HEK293 (cell line): Measurements from ENCODE around the gene HMSD.
A peak's percentile ranks its signal among the peaks of the same experiment; 100 is the strongest.

Source experiments
- CTCF ChIA-PET: fragments of 350-600 bp; formaldehyde crosslinking; extraction: SDS; loops from one replicate; lab custom pipeline; 2021; ENCODE audit warnings: antibody characterized with exemption; lab: Yijun Ruan, JAX
- POLR2A ChIA-PET: fragments of 300-600 bp; formaldehyde crosslinking; extraction: SDS; loops from one replicate; lab custom pipeline; 2020; ENCODE audit warnings: antibody characterized with exemption, inconsistent platforms; lab: Yijun Ruan, JAX
- H3K27ac ChIP-seq: fragments of 200-500 bp; sonication (Bioruptor generic); 2 replicates; pipeline ENCODE4 v1.5.1; 2014; ENCODE audit warnings: low read depth, low read length, control low read depth, inconsistent platforms; ENCODE audit errors: extremely low read depth
- H3K36me3 ChIP-seq, 2 experiments: fragments of 200-500 bp in 1 of 2; sonication (Bioruptor generic) in 1 of 2; 1 replicate in 1 of 2; 2 replicates in 1 of 2; pipeline ENCODE4 v1.5.1; 2014 to 2017; ENCODE audit warnings: inconsistent platforms in 2 of 2, low read length in 2 of 2; ENCODE audit not compliant: control insufficient read depth in 2 of 2, insufficient read depth in 1 of 2
- H3K4me1 ChIP-seq: fragments of 200-500 bp; sonication (Bioruptor generic); 2 replicates; pipeline ENCODE4 v1.5.1; 2014; ENCODE audit warnings: mild to moderate bottlenecking, low read length, inconsistent platforms; ENCODE audit not compliant: control insufficient read depth, insufficient read depth
- H3K4me3 ChIP-seq: 2 replicates; pipeline ENCODE4 v1.5.1; 2011; ENCODE audit warnings: low read depth, mild to moderate bottlenecking, control low read depth, low read length, moderate library complexity
- H3K9me3 ChIP-seq: fragments of 200-500 bp; sonication (Bioruptor generic); 2 replicates; pipeline ENCODE4 v1.5.1; 2014; ENCODE audit warnings: low read depth, low read length, inconsistent platforms; ENCODE audit not compliant: control insufficient read depth, insufficient read depth
- CTCF ChIP-seq: fragments of 450-650 bp; formaldehyde crosslinking; IDR thresholded peaks from 2 replicates; pipeline ENCODE4 v1.5.1; 2016; ENCODE audit warnings: missing biosample characterization, missing genetic modification characterization
- EGR2 ChIP-seq: fragments of 450-650 bp; formaldehyde crosslinking; IDR thresholded peaks from 2 replicates; pipeline ENCODE4 v1.5.1; 2016; ENCODE audit warnings: low read depth, missing biosample characterization, missing genetic modification characterization
- FEZF1 ChIP-seq: fragments of 450-650 bp; formaldehyde crosslinking; IDR thresholded peaks from 2 replicates; pipeline ENCODE4 v1.5.1; 2016; ENCODE audit warnings: missing biosample characterization, missing genetic modification characterization
- GFI1B ChIP-seq: fragments of 450-650 bp; formaldehyde crosslinking; IDR thresholded peaks from 2 replicates; pipeline ENCODE4 v1.5.1; 2016; ENCODE audit warnings: missing biosample characterization, missing genetic modification characterization
- GLIS1 ChIP-seq: fragments of 450-650 bp; formaldehyde crosslinking; IDR thresholded peaks from 2 replicates; pipeline ENCODE4 v1.5.1; 2016; ENCODE audit warnings: missing biosample characterization, missing genetic modification characterization
- GLIS2 ChIP-seq: fragments of 450-650 bp; formaldehyde crosslinking; IDR thresholded peaks from 2 replicates; pipeline ENCODE4 v1.5.1; 2016; ENCODE audit warnings: missing biosample characterization, missing genetic modification characterization
- KLF16 ChIP-seq: fragments of 450-650 bp; formaldehyde crosslinking; IDR thresholded peaks from 2 replicates; pipeline ENCODE4 v1.5.1; 2017; ENCODE audit warnings: missing biosample characterization, missing genetic modification characterization
- ZBTB17 ChIP-seq: fragments of 450-650 bp; formaldehyde crosslinking; IDR thresholded peaks from 2 replicates; pipeline ENCODE4 v1.5.1; 2016; ENCODE audit warnings: missing biosample characterization, missing genetic modification characterization
- ZBTB6 ChIP-seq: fragments of 450-650 bp; formaldehyde crosslinking; IDR thresholded peaks from 2 replicates; pipeline ENCODE4 v1.5.1; 2017; ENCODE audit warnings: missing biosample characterization, missing genetic modification characterization
- ZBTB7A ChIP-seq: fragments of 450-650 bp; formaldehyde crosslinking; IDR thresholded peaks from 2 replicates; pipeline ENCODE4 v1.5.1; 2016; ENCODE audit warnings: low read depth, missing biosample characterization, missing genetic modification characterization
- ZBTB8A ChIP-seq: fragments of 450-650 bp; formaldehyde crosslinking; IDR thresholded peaks from 2 replicates; pipeline ENCODE4 v1.5.1; 2016; ENCODE audit warnings: missing biosample characterization, missing genetic modification characterization
- ZEB2 ChIP-seq: fragments of 450-650 bp; formaldehyde crosslinking; IDR thresholded peaks from 2 replicates; pipeline ENCODE4 v1.5.1; 2016; ENCODE audit warnings: missing biosample characterization, missing genetic modification characterization
- ZFP3 ChIP-seq: fragments of 450-650 bp; formaldehyde crosslinking; IDR thresholded peaks from 2 replicates; pipeline ENCODE4 v1.5.1; 2016; ENCODE audit warnings: low read depth, missing biosample characterization, missing genetic modification characterization
- ZNF121 ChIP-seq: fragments of 450-650 bp; formaldehyde crosslinking; IDR thresholded peaks from 2 replicates; pipeline ENCODE4 v1.5.1; 2016; ENCODE audit warnings: missing biosample characterization, missing genetic modification characterization
- ZNF155 ChIP-seq: fragments of 450-650 bp; formaldehyde crosslinking; IDR thresholded peaks from 2 replicates; pipeline ENCODE4 v1.5.1; 2016; ENCODE audit warnings: missing biosample characterization, missing genetic modification characterization
- ZNF157 ChIP-seq: fragments of 450-650 bp; formaldehyde crosslinking; IDR thresholded peaks from 2 replicates; pipeline ENCODE4 v1.5.1; 2016; ENCODE audit warnings: missing biosample characterization, missing genetic modification characterization
- ZNF169 ChIP-seq: fragments of 450-650 bp; formaldehyde crosslinking; IDR thresholded peaks from 2 replicates; pipeline ENCODE4 v1.5.1; 2016; ENCODE audit warnings: missing biosample characterization, missing genetic modification characterization
- ZNF23 ChIP-seq: fragments of 450-650 bp; formaldehyde crosslinking; IDR thresholded peaks from 2 replicates; pipeline ENCODE4 v1.5.1; 2016; ENCODE audit warnings: missing biosample characterization, missing genetic modification characterization, borderline replicate concordance
- ZNF239 ChIP-seq: fragments of 450-650 bp; formaldehyde crosslinking; IDR thresholded peaks from 2 replicates; pipeline ENCODE4 v1.5.1; 2016; ENCODE audit warnings: missing biosample characterization, missing genetic modification characterization
- ZNF266 ChIP-seq: fragments of 450-650 bp; formaldehyde crosslinking; IDR thresholded peaks from 2 replicates; pipeline ENCODE4 v1.5.1; 2016; ENCODE audit warnings: missing biosample characterization, missing genetic modification characterization, low read depth
- ZNF350 ChIP-seq: fragments of 450-650 bp; formaldehyde crosslinking; IDR thresholded peaks from 2 replicates; pipeline ENCODE4 v1.5.0; 2017; ENCODE audit warnings: missing biosample characterization, mild to moderate bottlenecking, missing genetic modification characterization
- ZNF354C ChIP-seq: fragments of 450-650 bp; formaldehyde crosslinking; IDR thresholded peaks from 2 replicates; pipeline ENCODE4 v1.5.1; 2016; ENCODE audit warnings: missing biosample characterization, missing genetic modification characterization, low read depth, borderline replicate concordance
- ZNF391 ChIP-seq: fragments of 450-650 bp; formaldehyde crosslinking; IDR thresholded peaks from 2 replicates; pipeline ENCODE4 v1.5.1; 2016; ENCODE audit warnings: low read depth, missing biosample characterization, missing genetic modification characterization, borderline replicate concordance
- ZNF501 ChIP-seq: fragments of 450-650 bp; formaldehyde crosslinking; IDR thresholded peaks from 2 replicates; pipeline ENCODE4 v1.5.1; 2016; ENCODE audit warnings: missing biosample characterization, missing genetic modification characterization
- ZNF530 ChIP-seq: fragments of 450-650 bp; formaldehyde crosslinking; IDR thresholded peaks from 2 replicates; pipeline ENCODE4 v1.5.1; 2016; ENCODE audit warnings: low read depth, missing biosample characterization, missing genetic modification characterization
- ZNF654 ChIP-seq: fragments of 450-650 bp; formaldehyde crosslinking; IDR thresholded peaks from 2 replicates; pipeline ENCODE4 v1.5.1; 2016; ENCODE audit warnings: low read depth, missing biosample characterization, missing genetic modification characterization
- ZNF747 ChIP-seq: fragments of 450-650 bp; formaldehyde crosslinking; IDR thresholded peaks from 2 replicates; pipeline ENCODE4 v1.5.1; 2016; ENCODE audit warnings: missing biosample characterization, missing genetic modification characterization
- ZNF785 ChIP-seq: fragments of 450-650 bp; formaldehyde crosslinking; IDR thresholded peaks from 2 replicates; pipeline ENCODE4 v1.5.1; 2016; ENCODE audit warnings: missing biosample characterization, missing genetic modification characterization
- TF ChIP-seq, protein P1 (sequence below): fragments of 450-650 bp; formaldehyde crosslinking; IDR thresholded peaks from 2 replicates; pipeline ENCODE4 v1.5.1; 2017; ENCODE audit warnings: missing biosample characterization, missing genetic modification characterization

The HMSD gene

DNA sequence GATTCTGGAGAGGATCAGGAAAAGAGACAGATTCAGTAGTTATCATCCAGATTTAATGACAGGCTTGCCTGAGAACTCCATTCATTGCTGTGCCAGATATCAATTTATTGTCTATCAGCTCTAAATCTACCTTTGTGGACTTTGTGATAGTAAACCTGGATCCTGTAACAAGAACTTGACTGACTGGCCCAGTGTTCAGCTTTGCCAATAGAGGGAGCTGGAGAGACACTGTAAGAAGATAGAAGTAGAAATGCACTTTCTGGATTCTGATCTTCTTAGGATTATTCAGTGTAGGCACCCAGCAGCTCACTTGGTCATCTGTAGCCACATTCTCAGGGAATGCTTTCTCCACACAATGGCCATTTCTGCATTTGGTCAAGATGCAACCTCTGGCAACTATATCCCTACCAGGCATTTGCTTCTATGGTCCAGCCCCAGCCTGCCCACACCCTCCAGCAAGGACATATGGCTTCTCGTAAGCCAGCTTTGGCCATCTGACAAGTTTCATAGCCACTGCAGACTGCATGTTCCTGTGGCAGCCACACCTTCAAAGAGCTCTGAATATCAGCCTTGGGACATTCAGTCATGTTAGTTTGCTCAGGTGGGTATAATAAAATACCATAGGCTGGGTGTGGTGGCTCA is 14.6 kb downstream of the HMSD start:
- no peaks in the 10 kb centered on the region for H3K4me1 ChIP-seq
- ChIA-PET CTCF (interaction anchor here (0.6 to 6.1 kb wide), 25 partner anchors 9 to 1327 kb away, joined by 3 to 49 read pairs (median 4); partner anchors contain the start of gene HMSD), POLR2A (no interaction called here)
- H3K27ac ChIP-seq = no peak overlapping the region
- H3K4me3 ChIP-seq = no peak overlapping the region
- no peaks in the 10 kb centered on the region; a peak in 1 of 3 replicates for H3K36me3 ChIP-seq
- H3K9me3 ChIP-seq = no peaks in the 10 kb centered on the region
- TF ChIP-seq CTCF (tag by site-specific recombination) = 0 out of 2 replicates have a peak, but pooled peaks have one; percentile 22
- TF ChIP-seq ZBTB7A (tag by site-specific recombination) = no peak
- TF ChIP-seq ZBTB17 (tag by site-specific recombination) = no peak
- TF ChIP-seq ZNF350 (tag by site-specific recombination) = no peak
- peak; percentile 32 for TF ChIP-seq ZNF654
- TF ChIP-seq ZNF391 (tag by site-specific recombination) = no peak
- TF ChIP-seq ZNF23 (tag by site-specific recombination) = no peak
- TF ChIP-seq ZNF155 = no peak
- TF ChIP-seq ZFP3 (tag by site-specific recombination) = no peak

DNA sequence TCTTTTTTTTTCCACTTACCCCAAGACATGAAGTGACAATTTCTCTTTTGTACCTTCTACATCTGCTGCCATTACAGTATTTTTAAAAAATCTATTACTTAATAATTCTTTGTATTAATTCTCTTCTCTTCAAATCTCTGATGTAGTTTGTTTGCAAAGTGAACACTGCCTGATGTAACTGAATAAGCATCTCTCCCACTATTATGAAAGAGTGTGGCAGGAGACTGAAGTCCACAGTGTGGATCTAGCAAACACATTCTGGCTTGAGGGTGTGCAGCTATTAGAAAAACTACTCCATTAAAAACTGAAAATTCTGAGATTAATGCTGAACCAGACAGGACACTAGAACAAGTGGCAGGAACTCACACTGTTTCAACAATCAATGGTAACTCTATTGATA is 15.8 kb downstream of the HMSD start:
- ChIA-PET POLR2A (no interaction called here), CTCF (interaction anchor here (1.0 to 6.1 kb wide), 7 partner anchors 10 to 31 kb away, joined by 3 to 49 read pairs (median 22); no protein-coding TSS in a partner anchor)

DNA sequence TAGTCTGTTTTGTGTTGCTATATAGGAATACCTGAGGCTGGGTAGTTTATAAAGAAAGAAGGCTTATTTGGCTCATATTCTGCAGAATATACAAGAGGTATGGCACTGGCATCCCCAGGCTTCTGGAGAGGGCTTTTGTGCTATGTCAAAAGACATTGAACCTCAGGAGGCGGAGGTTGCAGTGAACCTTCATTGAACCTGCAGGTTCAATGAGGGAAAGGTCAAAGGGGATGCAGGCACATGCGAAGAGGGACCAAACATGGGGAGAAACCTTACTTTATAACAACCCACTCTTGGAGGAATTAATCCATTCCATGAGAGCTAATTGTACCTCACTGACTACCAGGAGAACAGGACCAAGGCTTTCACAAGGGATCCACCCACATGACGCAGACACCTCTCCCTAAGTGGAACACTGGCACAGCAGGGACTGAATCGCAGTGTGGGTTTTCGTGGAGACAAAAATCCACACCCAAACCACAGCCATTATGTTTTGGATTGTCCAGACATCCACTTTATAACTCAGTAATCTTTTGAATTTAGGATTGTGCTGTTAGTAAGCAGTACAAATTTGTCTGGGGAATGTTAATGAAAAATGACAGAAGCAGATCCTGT is 16.7 kb downstream of the HMSD start:
- no peaks in the 10 kb centered on the region; a peak in 1 of 3 replicates for H3K36me3 ChIP-seq
- H3K9me3 ChIP-seq = no peaks in the 10 kb centered on the region
- peaks cover 5% of the 10 kb centered on the region; the same call in 1 of the 2 replicates for H3K4me1 ChIP-seq
- TF ChIP-seq ZNF157 (tag by site-specific recombination) = no peak
- TF ChIP-seq ZNF169 (tag by site-specific recombination) = no peak
- TF ChIP-seq, protein P1, sequence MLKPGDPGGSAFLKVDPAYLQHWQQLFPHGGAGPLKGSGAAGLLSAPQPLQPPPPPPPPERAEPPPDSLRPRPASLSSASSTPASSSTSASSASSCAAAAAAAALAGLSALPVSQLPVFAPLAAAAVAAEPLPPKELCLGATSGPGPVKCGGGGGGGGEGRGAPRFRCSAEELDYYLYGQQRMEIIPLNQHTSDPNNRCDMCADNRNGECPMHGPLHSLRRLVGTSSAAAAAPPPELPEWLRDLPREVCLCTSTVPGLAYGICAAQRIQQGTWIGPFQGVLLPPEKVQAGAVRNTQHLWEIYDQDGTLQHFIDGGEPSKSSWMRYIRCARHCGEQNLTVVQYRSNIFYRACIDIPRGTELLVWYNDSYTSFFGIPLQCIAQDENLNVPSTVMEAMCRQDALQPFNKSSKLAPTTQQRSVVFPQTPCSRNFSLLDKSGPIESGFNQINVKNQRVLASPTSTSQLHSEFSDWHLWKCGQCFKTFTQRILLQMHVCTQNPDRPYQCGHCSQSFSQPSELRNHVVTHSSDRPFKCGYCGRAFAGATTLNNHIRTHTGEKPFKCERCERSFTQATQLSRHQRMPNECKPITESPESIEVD (tag by site-specific recombination) = no peak
- no peak for TF ChIP-seq ZNF785 (tag by site-specific recombination)
- TF ChIP-seq FEZF1 = no peak
- no peak for TF ChIP-seq ZNF23 (tag by site-specific recombination)
- TF ChIP-seq ZNF391 (tag by site-specific recombination) = no peak
- no peak for TF ChIP-seq KLF16 (tag by site-specific recombination)
- TF ChIP-seq ZNF266 = no peak
- no peak for TF ChIP-seq EGR2 (tag by site-specific recombination)
- no peak for TF ChIP-seq ZBTB6 (tag by site-specific recombination)
- TF ChIP-seq ZNF530 (tag by site-specific recombination) = no peak
- TF ChIP-seq GLIS2 (tag by site-specific recombination) = no peak
- TF ChIP-seq ZNF501 (tag by site-specific recombination) = no peak
- TF ChIP-seq ZNF239 (tag by site-specific recombination) = no peak
- TF ChIP-seq ZNF354C (tag by site-specific recombination) = no peak
- no peak for TF ChIP-seq GLIS1 (tag by site-specific recombination)
- TF ChIP-seq ZBTB8A (tag by site-specific recombination) = no peak
- TF ChIP-seq ZNF747 (tag by site-specific recombination) = no peak
- TF ChIP-seq GFI1B (tag by site-specific recombination) = no peak
- H3K27ac ChIP-seq = no peak overlapping the region
- CTCF ChIA-PET = interaction anchor here (0.6 to 6.1 kb wide), 4 partner anchors 9 to 141 kb away, joined by 3 to 49 read pairs (median 32); no protein-coding TSS in a partner anchor
- POLR2A ChIA-PET = no interaction called here
- no peak overlapping the region for H3K4me3 ChIP-seq

More for the DNA sequence above, 15.8 kb downstream of the HMSD start:
- no peaks in the 10 kb centered on the region; a peak in 1 of 3 replicates for H3K36me3 ChIP-seq
- no peak for TF ChIP-seq ZEB2
- TF ChIP-seq ZNF121 (tag by site-specific recombination) = no peak
- no peak overlapping the region for H3K4me3 ChIP-seq
- H3K27ac ChIP-seq = no peak overlapping the region
- no peaks in the 10 kb centered on the region for H3K9me3 ChIP-seq
- H3K4me1 ChIP-seq = 0 out of 2 replicates have a peak, but pooled peaks cover 5% of the 10 kb centered on the region
